HG03439 (cell line): ENCODE data around the gene BHMT2.

Experiments
- ATAC-seq: cut with Tn5 transposase; IDR thresholded peaks from one replicate; pipeline ENCODE4 v1.9.1; 2021; ENCODE audit warnings: mild to moderate bottlenecking, moderate library complexity; ENCODE audit not compliant: unreplicated experiment

Gene BHMT2

DNA sequence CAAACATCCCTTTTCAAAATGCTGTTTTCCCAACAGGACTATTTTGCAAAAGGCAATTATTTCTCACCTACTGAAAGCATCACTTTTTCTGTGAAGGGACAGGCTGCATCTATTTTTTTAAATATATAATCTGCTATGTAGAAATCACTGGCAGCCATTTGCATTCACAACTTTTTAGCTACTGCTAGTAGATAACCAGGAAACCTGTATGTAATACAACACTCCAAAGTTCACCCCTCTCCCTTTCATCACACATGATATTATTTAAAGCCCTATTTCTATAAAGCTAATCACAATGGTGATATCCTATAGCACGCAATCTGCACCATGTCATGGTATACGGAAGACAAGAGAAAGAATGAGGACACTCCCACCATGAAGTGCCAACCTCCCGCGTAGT, 9.9 kb upstream of the BHMT2 start:
- ATAC-seq = no peak

DNA sequence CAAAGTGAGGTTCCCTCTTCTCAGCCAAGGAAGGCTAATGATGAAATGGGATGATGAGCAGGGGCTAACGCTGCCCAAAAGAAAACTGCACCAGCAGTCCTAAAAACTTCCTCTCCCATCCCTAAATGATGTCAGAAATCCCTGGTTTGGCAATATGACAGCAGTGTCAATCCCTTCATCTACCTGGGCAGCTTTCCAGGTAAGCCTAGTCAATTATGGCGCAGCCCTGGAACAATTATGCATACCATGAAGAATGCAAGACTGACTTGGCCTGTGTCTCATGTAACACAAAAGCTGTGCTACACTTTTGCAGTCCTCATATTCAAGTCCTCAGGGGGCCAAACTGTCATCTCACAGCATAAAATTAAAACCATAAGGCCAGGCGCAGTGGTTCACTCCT, 7.1 kb upstream of the BHMT2 start:
- no peak for ATAC-seq

DNA sequence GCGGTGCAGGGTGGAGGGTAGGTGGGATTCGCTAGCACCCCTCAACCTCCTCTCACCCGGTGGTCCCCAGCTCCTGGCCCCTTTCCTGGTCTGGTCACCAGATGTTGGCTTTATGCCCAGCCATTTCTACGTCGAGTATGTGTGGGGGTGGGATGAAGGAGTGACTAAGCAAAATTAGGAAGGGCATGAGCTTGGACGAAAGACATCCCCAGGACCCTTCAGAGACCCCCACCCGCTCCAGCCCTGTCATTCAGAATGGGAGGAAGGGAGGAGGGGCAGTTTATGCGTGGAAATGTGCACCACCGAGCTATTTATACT, 742 bp downstream of the BHMT2 start:
- no peak for ATAC-seq

DNA sequence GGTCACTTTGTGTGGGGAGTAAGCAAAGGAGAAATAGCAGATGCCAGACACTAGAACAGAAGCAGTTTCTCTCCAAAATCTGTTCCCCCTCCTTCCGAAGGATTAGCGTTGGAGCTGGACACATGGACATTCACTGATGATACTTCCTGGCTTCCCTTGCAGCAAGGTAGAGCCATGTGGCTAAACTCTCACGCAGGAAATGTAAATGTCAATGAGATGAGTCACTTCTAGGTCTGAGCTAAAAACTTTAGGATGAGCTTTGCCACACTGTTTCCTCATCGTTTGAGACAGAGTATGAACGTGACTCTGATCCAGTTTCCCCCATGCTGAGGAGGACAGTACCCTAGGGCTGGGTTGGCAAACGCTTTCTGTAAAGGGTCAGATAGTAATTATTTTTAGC, 5.1 kb downstream of the BHMT2 start:
- no peak for ATAC-seq

DNA sequence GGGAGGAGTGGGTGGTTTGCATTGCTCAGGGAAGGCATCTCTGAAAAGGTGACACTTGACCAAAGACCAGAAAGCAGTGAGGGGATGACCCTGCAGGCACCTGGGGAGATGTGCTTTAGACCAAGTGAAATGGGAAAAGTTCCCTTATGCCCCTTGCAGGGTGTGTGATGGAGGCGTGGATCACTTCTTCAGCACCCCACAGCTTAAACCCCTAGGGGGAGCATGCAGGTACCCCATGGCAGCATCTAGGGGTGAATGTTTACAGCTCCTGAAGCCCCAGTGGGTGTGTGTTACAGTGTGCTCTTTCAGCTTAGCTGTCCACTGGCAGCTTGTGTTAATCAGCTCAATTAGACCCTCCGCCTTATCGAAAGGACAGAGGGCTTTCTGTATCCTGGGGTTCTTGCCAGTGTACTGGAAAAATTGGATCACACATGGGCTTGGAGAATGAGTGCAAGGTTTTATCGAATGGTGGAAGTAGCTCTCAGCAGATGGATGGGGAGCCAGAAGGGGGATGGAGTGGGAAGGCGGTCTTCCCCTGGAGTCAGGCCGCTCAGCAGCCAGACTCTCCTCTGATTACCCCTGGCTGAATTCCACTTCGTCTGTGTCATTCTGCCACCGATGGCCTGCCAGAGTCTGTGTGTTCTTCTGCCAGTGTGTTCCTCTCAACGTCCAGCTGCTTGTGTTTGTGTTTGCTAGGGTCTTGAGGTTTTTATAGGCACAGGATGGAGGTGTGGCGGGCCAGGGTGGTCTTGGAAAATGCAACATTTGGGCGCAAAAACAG, 6.3 kb downstream of the BHMT2 start:
- ATAC-seq = no peak

DNA sequence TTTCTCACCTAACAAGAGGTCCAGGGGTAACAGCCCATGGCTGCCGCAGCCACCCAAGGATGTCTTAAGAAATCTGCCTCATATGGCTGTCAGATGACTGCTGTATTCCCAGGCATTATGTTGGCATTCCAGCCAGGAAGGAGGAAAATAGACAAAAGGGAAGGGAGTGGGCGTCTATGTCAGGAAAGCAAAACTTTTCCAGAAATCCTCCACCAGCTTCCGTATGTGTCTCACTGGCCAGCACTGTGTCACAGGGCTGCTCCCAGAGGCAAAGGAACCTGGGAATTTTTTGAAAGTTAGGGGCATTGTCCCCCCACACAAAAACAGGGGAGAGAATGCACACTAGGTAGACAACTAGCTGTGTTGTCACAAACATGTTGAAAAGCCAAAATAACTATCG, 7.3 kb downstream of the BHMT2 start:
- no peak for ATAC-seq

DNA sequence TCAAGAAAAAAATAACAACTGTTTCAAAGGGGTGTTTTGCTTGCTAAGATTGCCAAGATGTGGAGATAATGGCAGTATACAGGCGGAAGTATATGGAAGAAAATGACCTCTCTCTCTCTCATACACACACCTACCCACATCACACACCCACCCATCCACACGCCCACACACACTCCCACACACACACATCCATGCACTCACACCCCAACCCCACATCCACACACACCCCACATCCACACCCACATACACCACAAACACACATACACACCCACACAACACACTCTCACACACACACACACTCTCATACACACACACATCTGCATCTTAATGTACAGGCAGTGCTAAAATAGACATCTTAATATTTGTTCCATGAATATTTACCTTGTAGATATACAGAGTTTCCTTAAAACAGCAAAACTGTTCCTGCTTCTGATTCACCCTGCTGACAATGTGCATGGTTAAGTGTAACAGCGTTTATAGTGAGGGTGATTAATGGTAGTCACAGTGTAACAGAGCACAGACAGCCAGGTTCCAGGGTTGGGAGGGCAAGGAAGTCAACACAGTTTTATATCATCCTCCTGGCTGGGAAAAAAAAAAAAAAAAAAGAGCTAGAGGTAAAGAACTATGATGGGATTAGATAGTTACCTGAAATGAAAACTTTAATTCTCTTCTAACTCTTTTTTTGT, 8.3 kb downstream of the BHMT2 start:
- no peak for ATAC-seq

DNA sequence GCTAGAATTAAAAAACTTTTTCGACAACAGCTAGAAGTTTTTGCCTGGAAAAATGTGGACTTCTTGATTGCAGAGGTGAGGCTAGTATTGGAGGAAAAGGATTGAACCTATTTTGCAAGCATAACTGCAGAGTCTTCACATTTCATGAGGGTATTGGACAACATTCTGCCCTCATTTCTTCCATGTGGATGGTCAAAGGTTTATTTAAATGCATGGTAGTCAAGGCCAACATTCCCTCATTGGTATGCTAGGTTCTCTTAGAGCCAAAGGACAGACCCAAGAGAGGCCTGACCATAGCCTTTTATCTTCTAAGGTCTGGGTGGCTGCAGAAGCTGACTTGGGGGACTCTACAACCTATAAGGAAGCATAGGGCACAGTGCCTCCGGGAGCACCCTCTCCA, 11.2 kb downstream of the BHMT2 start:
- no peak for ATAC-seq

DNA sequence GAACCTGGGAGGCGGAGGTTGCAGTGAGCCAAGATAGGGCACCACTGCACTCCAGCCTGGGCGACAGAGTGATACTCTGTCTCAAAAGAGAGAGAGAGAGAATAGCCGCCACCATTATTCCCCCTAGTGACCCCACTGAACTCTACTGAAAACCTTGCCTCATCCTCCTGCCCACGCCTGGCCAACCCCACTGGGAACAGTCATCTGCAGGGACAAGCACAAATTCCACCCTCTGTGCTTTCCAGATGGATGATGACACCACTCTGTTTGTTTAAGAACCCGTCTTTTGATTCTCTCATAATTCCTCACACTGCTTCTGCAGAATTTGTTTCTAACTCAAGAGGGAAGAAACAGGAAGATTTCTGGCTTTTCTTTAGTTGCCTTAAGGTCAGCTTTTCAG, 12.2 kb downstream of the BHMT2 start:
- ATAC-seq = no peak

DNA sequence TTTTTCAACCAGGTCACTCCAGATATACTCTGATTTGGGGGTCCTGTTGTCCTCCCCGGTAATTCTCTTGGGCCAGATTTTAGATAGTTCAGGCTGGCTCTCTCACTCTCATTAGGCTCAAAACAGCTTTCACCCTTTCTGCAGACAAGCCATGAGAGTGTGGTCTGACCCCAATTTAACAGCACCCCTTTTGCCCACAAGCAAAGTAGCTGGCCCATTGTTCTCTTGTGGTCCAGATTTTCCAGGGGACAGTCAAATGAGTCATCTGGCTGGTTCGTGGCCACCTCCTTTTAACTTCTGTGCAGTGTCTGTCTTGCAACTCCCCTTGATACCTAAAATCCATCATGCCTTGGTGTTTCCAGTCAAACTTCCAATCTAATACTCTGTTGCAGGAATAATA, 16.5 kb downstream of the BHMT2 start:
- no peak for ATAC-seq

DNA sequence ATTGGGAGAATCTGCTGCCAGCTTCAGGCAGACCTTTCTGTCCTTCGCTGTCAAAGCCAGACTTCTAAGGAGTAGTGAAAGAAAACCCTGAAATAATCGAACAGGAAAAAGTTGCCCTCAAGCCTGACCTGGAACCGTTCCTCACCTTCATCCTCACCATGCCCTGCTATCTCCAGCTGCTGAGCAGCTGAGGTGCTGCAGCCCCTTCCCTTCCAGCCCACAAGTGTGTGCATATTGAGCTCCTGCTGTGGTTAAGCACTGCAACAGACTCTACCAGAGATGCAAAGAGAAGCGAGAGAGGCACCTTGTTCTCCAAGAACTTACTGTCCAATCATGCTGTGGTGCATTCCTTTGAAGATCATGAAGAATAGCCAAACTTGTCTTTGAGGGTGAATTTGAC, 18.9 kb downstream of the BHMT2 start:
- ATAC-seq = no peak

DNA sequence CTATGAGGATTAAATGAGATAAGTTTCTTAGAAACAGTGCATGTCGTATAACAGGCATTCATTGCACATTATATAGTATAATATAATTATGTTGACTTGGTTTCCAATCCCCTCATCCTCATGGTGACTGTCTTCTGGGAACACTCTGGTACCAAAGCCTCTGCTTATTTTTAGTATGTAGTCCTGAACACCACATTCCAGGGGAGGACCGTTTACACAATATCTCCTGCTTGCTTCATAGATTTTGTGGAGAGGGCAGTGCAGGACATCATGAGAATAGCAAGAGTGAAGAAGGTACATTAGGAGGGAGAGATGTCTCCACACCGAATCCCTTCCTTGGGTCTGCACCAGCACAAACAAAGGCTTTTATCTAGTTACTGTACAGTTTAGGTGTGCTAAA, 21.5 kb downstream of the BHMT2 start:
- no peak for ATAC-seq

DNA sequence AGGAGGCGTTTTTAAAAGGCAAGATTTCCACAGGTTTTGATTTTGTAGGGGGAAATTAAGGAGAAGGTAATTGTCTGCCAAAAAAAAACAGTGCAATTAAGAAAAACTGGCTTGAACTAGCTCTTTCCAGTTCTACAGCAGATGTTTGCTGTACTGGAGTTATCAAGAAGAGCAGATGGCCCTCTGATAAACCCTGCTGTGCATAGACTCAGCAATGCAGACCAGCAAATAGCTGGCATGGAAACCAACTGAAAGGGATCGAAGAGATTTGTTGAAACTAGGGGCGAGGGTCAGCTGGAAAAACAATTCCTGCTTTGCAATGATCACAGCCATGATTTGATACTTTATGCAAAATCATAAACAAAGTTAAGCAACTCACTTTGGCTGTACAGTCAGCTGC, 24.2 kb downstream of the BHMT2 start:
- ATAC-seq = no peak

DNA sequence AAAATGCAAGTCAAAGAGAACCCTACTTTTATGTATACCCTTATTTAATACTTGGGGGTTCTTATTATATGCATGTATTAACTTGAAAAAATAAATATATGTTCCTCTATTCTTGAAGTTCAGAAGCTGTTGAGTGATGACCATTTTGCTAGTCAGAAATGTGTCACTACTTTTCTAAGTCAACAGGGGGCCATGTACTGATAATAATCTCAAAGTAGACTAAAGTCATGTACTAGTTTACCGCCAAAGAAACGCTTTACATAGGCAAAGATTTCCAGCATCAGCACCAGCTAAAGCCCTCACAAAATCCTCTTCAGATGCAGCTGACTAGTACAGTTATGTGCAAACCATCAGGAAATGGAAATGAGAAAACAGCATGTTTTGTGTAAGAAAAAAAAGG, 36.3 kb downstream of the BHMT2 start:
- no peak for ATAC-seq

DNA sequence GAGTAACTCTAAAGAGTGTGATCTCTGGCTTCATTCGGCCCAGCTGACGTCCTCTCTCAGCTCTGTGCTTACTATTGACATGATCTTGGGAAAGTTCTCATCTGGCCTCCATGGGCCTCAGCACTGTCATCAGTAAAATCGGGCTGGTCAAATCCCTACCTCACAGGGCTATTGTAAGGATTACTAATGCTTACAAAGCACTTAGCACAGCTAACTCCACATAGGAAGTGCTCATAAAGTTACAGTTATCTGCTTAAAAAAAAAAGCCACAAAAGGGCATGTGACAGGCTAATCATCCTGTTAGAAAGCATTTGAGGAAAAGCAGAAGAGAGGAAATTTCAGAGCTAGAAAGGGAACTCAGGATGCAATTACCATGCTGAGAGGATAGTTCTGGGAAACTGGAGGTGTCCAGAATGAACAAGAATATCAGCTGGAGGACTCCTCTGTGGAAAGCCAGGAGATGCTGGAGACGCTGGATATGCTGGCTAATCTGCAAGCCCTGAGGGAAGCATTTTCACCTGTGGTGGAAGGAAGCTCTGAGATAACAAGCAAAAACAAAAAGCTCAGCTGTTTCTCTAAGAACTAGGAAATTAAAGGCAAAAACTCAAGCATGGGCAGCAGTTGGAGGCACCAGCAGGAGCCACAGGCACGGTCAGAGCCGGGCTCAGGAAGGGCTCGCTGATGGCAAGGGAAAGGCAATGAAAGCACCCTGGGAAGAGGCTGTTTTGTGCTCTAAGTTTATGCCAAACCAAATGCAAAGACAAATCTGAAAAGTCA, 37.6 kb downstream of the BHMT2 start:
- ATAC-seq = no peak

DNA sequence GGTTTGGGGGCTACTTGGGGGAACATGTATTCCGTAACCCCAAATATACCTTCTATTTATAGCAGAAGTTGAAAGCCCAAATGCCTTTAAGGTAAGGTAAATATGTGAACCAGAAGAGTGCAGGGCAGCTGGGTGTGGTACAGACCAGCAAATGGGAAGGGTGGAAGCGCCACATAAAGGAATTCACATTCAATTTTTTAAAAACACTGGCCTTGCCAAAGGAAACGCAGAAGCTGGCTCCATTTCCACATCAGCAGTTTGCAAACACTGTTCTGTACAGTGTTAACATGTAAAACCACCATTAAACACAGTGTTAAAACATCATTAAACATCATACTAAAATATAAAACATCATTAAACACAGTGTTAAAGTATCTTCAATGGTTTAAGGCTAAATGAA, 38.5 kb downstream of the BHMT2 start:
- no peak for ATAC-seq

DNA sequence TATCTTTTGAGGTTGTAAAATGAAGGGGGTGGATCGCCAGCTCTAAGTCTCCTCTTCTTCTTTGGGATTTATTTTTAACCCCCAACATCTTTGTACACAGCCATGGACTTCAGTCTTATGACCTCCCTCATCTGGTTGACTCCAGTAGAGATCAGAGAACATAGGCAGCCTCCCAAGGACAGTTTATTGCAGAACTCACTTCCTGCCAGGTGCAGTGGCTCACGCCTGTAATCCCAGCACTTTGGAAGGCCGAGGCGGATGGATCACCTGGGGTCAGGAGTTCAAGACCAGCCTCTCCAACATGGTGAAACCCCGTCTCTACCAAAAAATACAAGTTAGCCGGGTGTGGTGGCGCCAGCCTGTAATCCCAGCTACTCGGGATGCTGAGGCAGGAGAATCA, 39.2 kb downstream of the BHMT2 start:
- no peak for ATAC-seq

DNA sequence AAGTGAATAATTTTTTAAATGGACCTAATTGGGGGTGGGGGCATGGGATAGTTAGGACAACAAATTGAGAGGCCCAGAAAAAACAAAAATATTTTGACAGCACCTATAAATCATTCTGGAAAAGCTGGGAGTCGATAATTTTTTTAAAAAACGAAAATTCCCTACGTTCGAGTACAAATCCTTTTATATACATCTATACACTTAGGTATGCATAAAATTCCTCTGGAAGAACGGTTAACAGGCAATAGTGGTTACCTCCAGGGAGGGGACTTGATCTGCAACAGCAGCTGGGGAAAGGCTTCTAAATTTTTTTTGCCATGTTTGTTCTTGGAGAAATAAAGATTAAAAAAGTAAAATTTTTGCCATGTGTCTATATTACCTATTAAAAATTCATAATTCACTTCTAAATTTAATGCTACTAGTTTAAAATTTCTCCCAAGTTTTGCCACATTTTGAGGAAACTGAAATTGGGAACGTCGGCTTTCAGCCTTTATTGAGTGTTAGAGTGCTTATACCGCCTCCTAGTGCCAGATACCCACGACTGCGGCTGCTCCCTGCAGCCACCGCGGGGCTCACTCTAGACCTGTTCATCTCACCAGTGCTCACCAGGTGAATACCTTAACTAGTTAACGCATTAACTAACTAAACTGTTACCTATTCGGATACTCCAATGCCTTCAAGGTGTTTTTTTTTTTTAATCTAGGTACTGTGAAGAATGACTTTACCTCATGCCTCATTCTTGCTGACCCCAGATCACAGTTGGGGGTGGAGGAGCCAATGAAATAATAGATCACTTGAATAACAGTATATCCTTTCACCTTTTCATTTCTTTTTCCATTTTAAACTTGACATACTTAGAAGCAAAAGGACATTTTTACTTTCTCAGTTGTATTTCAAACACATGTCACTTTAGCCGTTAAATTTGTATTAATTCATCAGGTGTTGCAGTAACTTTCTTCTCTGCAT, 40.2 kb downstream of the BHMT2 start:
- ATAC-seq = no peak

DNA sequence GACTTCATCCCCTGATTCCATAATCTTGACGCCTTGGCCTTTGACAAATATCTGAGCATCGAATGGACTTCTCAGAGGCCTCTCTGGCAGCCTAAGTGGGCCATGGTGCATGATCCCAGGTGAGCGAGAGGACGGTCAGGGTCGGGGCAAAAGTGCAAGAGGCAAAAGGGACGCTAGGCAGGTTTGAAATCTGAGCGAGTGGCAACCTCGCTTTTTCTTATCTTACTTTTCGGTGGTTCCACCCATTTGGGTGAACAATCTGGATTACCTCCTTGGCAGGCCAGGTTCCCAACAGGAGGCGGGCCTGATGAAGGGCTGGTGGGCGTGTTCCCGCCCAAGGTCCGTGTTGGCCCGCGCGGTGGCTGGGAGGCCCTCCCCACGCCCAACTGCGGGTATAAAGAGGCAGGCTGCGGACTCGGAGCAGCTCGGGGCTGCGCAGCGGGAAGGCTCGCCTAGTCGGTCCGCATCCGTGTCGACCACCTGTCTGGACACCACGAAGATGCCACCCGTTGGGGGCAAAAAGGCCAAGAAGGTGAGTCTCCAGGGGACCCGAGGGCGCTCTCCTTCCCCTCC, 41.9 kb downstream of the BHMT2 start, which contains the start of gene BHMT:
Gene BHMT, plus strand, starts transcription at position 423 of the 573 bp plus-strand sequence. Its CDS starts 77 bp downstream, at position 500.
- no peak for ATAC-seq

DNA sequence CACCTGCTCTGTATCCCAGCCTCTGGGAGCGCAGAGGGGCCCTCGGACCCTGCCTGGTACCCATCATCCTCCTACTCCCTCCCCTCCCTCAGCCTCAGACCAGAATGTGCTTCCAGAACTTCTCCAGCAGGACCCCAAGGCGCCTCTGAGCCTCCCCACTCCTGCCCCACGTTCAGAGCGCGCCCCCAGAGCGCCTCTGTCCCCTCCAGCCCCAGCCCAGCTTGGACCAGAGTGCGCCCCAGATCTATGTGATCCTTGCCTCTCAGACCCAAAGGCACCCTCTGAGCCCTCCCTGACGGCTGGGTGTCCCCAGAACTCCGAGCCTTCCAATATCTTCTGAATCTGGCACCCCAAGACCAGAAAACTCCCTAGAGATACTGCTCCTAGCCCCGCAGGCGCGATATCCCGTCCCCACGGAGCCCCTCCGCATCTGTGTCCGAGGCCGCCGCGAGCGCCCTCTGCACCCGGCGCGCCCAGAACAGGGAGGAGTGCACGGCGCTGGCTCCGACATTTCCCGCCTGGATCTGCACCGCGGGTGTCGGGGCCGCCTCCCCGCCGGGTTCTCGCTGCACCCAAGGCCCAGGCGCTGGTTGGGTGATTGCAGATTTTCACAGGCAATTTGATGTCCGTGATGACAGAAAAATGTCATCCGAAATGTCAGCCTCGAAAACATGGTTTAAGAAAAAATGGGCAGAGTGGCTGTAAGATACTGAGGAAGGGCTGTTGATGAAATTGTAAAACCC, 42.6 kb downstream of the BHMT2 start:
- no peak for ATAC-seq
